Liver (tissue), 9 donors: ENCODE measurements around the gene TOR4A. TPM values are rescaled to one million over a fixed set of nuclear protein-coding genes. Genes with fewer than 3 reads are reported as not detected.

Experiments
- DNase-seq: peaks from one replicate; pipeline ENCODE4 v3.0.0-alpha.2; 2017; ENCODE audit warnings: low spot score
- H3K27ac ChIP-seq, 2 donors: one replicate each; pipeline ENCODE4 v1.7.0; 2013; ENCODE audit warnings: inconsistent platforms in 2 of 2, low read length in 2 of 2, control low read depth in 1 of 2, low read depth in 1 of 2, mild to moderate bottlenecking in 1 of 2
- H3K27me3 ChIP-seq, 4 donors: one replicate each; pipeline versions ENCODE4 v1.6.1 to v1.7.0; 2013; ENCODE audit warnings: low read length in 3 of 4, inconsistent platforms in 1 of 4, mild to moderate bottlenecking in 1 of 4, moderate library complexity in 1 of 4; ENCODE audit not compliant: control insufficient read depth in 4 of 4, insufficient read depth in 4 of 4
- H3K36me3 ChIP-seq, 4 donors: one replicate each; pipeline versions ENCODE4 v1.6.1 to v1.7.0; 2013; ENCODE audit warnings: low read length in 3 of 4, mild to moderate bottlenecking in 3 of 4, low read depth in 1 of 4, moderate library complexity in 1 of 4; ENCODE audit not compliant: control insufficient read depth in 4 of 4, insufficient read depth in 3 of 4
- H3K4me1 ChIP-seq, 4 donors: one replicate each; pipeline versions ENCODE4 v1.6.1 to v1.7.0; 2013; ENCODE audit warnings: low read length in 3 of 4, mild to moderate bottlenecking in 3 of 4, moderate library complexity in 1 of 4; ENCODE audit not compliant: control insufficient read depth in 4 of 4, insufficient read depth in 4 of 4
- H3K4me3 ChIP-seq, 3 donors: one replicate each; pipeline versions ENCODE4 v1.6.1 to v1.7.0; 2013; ENCODE audit warnings: low read length in 3 of 3, control low read depth in 1 of 3, low read depth in 1 of 3, mild to moderate bottlenecking in 1 of 3
- H3K9ac ChIP-seq, 2 donors: one replicate each; pipeline ENCODE4 v1.7.0; 2013; ENCODE audit warnings: low read length in 2 of 2, mild to moderate bottlenecking in 2 of 2, moderate library complexity in 2 of 2, control low read depth in 1 of 2, low read depth in 1 of 2
- H3K9me3 ChIP-seq, 4 donors: one replicate each; pipeline versions ENCODE4 v1.6.1 to v1.7.0; 2013; ENCODE audit warnings: low read length in 3 of 4; ENCODE audit not compliant: control insufficient read depth in 4 of 4
- EGR1 ChIP-seq, 2 donors: IDR thresholded peaks; 2 replicates each; pipeline ENCODE4 v1.6.1; 2016 to 2018; ENCODE audit warnings: antibody characterized with exemption in 2 of 2, low read depth in 2 of 2
- FOXA1 ChIP-seq: IDR thresholded peaks from 2 replicates; pipeline ENCODE4 v1.6.1; 2016; ENCODE audit warnings: antibody characterized with exemption
- GABPA ChIP-seq, 2 donors: IDR thresholded peaks in 1 of 2; conservative IDR thresholded peaks in 1 of 2; 2 replicates each; pipeline ENCODE4 v1.6.1; 2016; ENCODE audit warnings: antibody characterized with exemption in 2 of 2, mild to moderate bottlenecking in 1 of 2, moderate library complexity in 1 of 2
- HNF4G ChIP-seq: IDR thresholded peaks from 2 replicates; pipeline ENCODE4 v1.6.1; 2016; ENCODE audit warnings: antibody characterized with exemption
- JUND ChIP-seq, 2 donors: IDR thresholded peaks; 2 replicates each; pipeline ENCODE4 v1.6.1; 2016; ENCODE audit warnings: antibody characterized with exemption in 2 of 2
- MAX ChIP-seq: IDR thresholded peaks from 2 replicates; pipeline ENCODE4 v1.6.1; 2016; ENCODE audit warnings: antibody characterized with exemption
- NR2F2 ChIP-seq: IDR thresholded peaks from 2 replicates; pipeline ENCODE4 v1.6.1; 2016; ENCODE audit warnings: antibody characterized with exemption
- RAD21 ChIP-seq, 2 donors: IDR thresholded peaks; 2 replicates each; pipeline ENCODE4 v1.6.1; 2016; ENCODE audit warnings: antibody characterized with exemption in 2 of 2, mild to moderate bottlenecking in 2 of 2
- RXRA ChIP-seq, 2 donors: IDR thresholded peaks; 2 replicates each; pipeline ENCODE4 v1.6.1; 2017 to 2018; ENCODE audit warnings: antibody characterized with exemption in 2 of 2, mild to moderate bottlenecking in 1 of 2
- SP1 ChIP-seq: IDR thresholded peaks from 2 replicates; pipeline ENCODE4 v1.6.1; 2018; ENCODE audit warnings: antibody characterized with exemption, mild to moderate bottlenecking
- TAF1 ChIP-seq: conservative IDR thresholded peaks from 2 replicates; pipeline ENCODE4 v1.6.1; 2016; ENCODE audit warnings: antibody characterized with exemption, mild to moderate bottlenecking
- YY1 ChIP-seq: IDR thresholded peaks from 2 replicates; pipeline ENCODE4 v1.6.1; 2016; ENCODE audit warnings: antibody characterized with exemption, mild to moderate bottlenecking
- WGBS: extraction: QIAGEN DNeasy Blood & Tissue Kit; methylation state at CpG from one replicate; pipeline ENCODE4 v1.1.7; 2013; 5-methylcytosine and 5-hydroxymethylcytosine counted together
- polyA plus RNA-seq, 2 donors: library from polyadenylated mRNA; stranded (reverse) in 1 of 2; unstranded in 1 of 2; fragments of 200-250 nt in 1 of 2; fragments of >200 nt in 1 of 2; fragmentation: Nextera tagmentation in 1 of 2; extraction: Ambion mirVana in 1 of 2; gene quantifications; one replicate each; pipeline versions ENCODE4 v1.2.1 to v1.2.3, GENCODE V29; 2013 to 2015
- total RNA-seq, 2 donors: library from RNA; depleted of rRNA; stranded (reverse); fragments of >200 nt; gene quantifications; one replicate each; pipeline ENCODE4 v1.2.3, GENCODE V29; 2014
- TF ChIP-seq, protein P1 (sequence below): IDR thresholded peaks from 2 replicates; pipeline ENCODE4 v1.6.1; 2016; ENCODE audit warnings: antibody characterized with exemption
- TF ChIP-seq, protein P2 (sequence below): IDR thresholded peaks from 2 replicates; pipeline ENCODE4 v1.6.1; 2016; ENCODE audit warnings: antibody characterized with exemption
- TF ChIP-seq, protein P3 (sequence below): IDR thresholded peaks from 2 replicates; pipeline ENCODE4 v1.6.1; 2016; ENCODE audit warnings: antibody characterized with exemption, mild to moderate bottlenecking
- TF ChIP-seq, protein P4 (sequence below): fragments of 150-350 bp; IDR thresholded peaks from 2 replicates; pipeline ENCODE4 v1.5.1; 2017; ENCODE audit warnings: improper control_type of control experiment, low read depth, low read length; ENCODE audit not compliant: missing input control
- donor health status: healthy.
- donor health status: healthy.
- donor health status: healthy.
- donor health status: healthy.
- donor health status: healthy.

TOR4A gene
- total and polyA plus RNA-seq, 4 donors = 0.35 to 5.1 (median 4.3) TPM

GRCh38 chr9:137310189-137311052, 32.9 kb downstream of the TOR4A start:
- Histone ChIP-seq H3K36me3 (no peaks in the 10 kb centered on the region), H3K4me3 (no peak overlapping the region), H3K9ac (no peak overlapping the region), H3K9me3 (no peaks in the 10 kb centered on the region), H3K27me3 (no peaks in the 10 kb centered on the region), H3K4me1 (peaks cover 2 to 13% (median 5%) of the 10 kb centered on the region in 4 donors), H3K27ac (no peak overlapping the region)
- no peak for DNase-seq
- TF ChIP-seq RAD21 (IDR thresholded peaks at IDR 0.05) (no peak), FOXA1 (no peak), NR2F2 (no peak), EGR1 (IDR thresholded peaks at IDR 0.05; ENCODE audit: low read depth in 2 of 2) (no peak), YY1 (no peak), RXRA (IDR thresholded peaks at IDR 0.05) (no peak), MAX (no peak), HNF4G (no peak), SP1 (no peak), TAF1 (no peak), JUND (IDR thresholded peaks at IDR 0.05) (no peak), GABPA (IDR thresholded peaks at IDR 0.05 in 1 of 2, conservative IDR thresholded peaks at IDR 0.05 in 1 of 2) (no peak)
- TF ChIP-seq, protein P1, sequence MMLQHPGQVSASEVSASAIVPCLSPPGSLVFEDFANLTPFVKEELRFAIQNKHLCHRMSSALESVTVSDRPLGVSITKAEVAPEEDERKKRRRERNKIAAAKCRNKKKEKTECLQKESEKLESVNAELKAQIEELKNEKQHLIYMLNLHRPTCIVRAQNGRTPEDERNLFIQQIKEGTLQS = no peak
- TF ChIP-seq, protein P2, sequence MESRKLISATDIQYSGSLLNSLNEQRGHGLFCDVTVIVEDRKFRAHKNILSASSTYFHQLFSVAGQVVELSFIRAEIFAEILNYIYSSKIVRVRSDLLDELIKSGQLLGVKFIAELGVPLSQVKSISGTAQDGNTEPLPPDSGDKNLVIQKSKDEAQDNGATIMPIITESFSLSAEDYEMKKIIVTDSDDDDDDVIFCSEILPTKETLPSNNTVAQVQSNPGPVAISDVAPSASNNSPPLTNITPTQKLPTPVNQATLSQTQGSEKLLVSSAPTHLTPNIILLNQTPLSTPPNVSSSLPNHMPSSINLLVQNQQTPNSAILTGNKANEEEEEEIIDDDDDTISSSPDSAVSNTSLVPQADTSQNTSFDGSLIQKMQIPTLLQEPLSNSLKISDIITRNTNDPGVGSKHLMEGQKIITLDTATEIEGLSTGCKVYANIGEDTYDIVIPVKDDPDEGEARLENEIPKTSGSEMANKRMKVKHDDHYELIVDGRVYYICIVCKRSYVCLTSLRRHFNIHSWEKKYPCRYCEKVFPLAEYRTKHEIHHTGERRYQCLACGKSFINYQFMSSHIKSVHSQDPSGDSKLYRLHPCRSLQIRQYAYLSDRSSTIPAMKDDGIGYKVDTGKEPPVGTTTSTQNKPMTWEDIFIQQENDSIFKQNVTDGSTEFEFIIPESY = no peak
- TF ChIP-seq, protein P3, sequence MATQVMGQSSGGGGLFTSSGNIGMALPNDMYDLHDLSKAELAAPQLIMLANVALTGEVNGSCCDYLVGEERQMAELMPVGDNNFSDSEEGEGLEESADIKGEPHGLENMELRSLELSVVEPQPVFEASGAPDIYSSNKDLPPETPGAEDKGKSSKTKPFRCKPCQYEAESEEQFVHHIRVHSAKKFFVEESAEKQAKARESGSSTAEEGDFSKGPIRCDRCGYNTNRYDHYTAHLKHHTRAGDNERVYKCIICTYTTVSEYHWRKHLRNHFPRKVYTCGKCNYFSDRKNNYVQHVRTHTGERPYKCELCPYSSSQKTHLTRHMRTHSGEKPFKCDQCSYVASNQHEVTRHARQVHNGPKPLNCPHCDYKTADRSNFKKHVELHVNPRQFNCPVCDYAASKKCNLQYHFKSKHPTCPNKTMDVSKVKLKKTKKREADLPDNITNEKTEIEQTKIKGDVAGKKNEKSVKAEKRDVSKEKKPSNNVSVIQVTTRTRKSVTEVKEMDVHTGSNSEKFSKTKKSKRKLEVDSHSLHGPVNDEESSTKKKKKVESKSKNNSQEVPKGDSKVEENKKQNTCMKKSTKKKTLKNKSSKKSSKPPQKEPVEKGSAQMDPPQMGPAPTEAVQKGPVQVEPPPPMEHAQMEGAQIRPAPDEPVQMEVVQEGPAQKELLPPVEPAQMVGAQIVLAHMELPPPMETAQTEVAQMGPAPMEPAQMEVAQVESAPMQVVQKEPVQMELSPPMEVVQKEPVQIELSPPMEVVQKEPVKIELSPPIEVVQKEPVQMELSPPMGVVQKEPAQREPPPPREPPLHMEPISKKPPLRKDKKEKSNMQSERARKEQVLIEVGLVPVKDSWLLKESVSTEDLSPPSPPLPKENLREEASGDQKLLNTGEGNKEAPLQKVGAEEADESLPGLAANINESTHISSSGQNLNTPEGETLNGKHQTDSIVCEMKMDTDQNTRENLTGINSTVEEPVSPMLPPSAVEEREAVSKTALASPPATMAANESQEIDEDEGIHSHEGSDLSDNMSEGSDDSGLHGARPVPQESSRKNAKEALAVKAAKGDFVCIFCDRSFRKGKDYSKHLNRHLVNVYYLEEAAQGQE = no peak
- TF ChIP-seq, protein P4, sequence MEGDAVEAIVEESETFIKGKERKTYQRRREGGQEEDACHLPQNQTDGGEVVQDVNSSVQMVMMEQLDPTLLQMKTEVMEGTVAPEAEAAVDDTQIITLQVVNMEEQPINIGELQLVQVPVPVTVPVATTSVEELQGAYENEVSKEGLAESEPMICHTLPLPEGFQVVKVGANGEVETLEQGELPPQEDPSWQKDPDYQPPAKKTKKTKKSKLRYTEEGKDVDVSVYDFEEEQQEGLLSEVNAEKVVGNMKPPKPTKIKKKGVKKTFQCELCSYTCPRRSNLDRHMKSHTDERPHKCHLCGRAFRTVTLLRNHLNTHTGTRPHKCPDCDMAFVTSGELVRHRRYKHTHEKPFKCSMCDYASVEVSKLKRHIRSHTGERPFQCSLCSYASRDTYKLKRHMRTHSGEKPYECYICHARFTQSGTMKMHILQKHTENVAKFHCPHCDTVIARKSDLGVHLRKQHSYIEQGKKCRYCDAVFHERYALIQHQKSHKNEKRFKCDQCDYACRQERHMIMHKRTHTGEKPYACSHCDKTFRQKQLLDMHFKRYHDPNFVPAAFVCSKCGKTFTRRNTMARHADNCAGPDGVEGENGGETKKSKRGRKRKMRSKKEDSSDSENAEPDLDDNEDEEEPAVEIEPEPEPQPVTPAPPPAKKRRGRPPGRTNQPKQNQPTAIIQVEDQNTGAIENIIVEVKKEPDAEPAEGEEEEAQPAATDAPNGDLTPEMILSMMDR = no peak
- 76% methylated on average over 20 of the region's 20 CpGs for WGBS
